Adrenal gland (tissue), 12 donors: ENCODE measurements around the gene MS4A4A. TPM values are rescaled to one million over a fixed set of nuclear protein-coding genes. Genes with fewer than 3 reads are reported as not detected.

Source experiments
- DNase-seq, 7 donors: peaks; one replicate each; pipeline ENCODE4 v3.0.0-alpha.2; 2019 to 2020
- H3K27ac ChIP-seq, 5 donors: fragments of 200-600 bp; sonication (generic) in 4 of 5; 1 replicate in 3 of 5; 2 replicates in 2 of 5; pipeline versions ENCODE4 v1.5.1 to v1.8.0; 2016 to 2020; ENCODE audit warnings: mild to moderate bottlenecking in 1 of 5
- H3K27me3 ChIP-seq: fragments of 200-600 bp; 2 replicates; pipeline ENCODE4 v1.8.0; 2021
- H3K36me3 ChIP-seq, 2 donors: fragments of 200-600 bp; replicated peaks in 1 of 2; 1 replicate in 1 of 2; 2 replicates in 1 of 2; pipeline versions ENCODE4 v1.5.1 to v1.8.0; 2018 to 2022
- H3K4me1 ChIP-seq, 2 donors: fragments of 200-600 bp; replicated peaks in 1 of 2; 1 replicate in 1 of 2; 2 replicates in 1 of 2; pipeline versions ENCODE4 v1.5.1 to v1.8.0; 2018 to 2021
- H3K4me3 ChIP-seq, 4 donors: fragments of 200-600 bp; sonication (generic) in 3 of 4; one replicate each; pipeline ENCODE4 v1.5.1; 2016 to 2018
- H3K9me3 ChIP-seq, 3 donors: fragments of 200-600 bp; sonication (generic) in 1 of 3; replicated peaks in 1 of 3; 1 replicate in 2 of 3; 2 replicates in 1 of 3; pipeline versions ENCODE4 v1.5.1 to v1.8.0; 2016 to 2021
- CTCF ChIP-seq, 6 experiments: fragments of 450-650 bp in 4 of 6; fragments of 200-600 bp in 2 of 6; sonication (generic) in 1 of 6; IDR thresholded peaks; 1 replicate in 5 of 6; 2 replicates in 1 of 6; pipeline versions ENCODE4 v1.5.1 to v1.8.0; 2016 to 2021; ENCODE audit warnings: antibody characterized with exemption in 6 of 6, mild to moderate bottlenecking in 2 of 6, moderate library complexity in 1 of 6
- POLR2A ChIP-seq, 2 donors: fragments of 450-650 bp; IDR thresholded peaks; one replicate each; pipeline ENCODE4 v1.6.1; 2017; ENCODE audit warnings: antibody characterized with exemption in 2 of 2, mild to moderate bottlenecking in 2 of 2, moderate library complexity in 1 of 2
- WGBS, 4 donors: extraction: QIAGEN DNeasy Blood & Tissue Kit in 2 of 4; methylation state at CpG; one replicate each; pipeline versions ENCODE4 v1.1.5 to v1.1.7; 2013 to 2017; 5-methylcytosine and 5-hydroxymethylcytosine counted together
- intact Hi-C, 2 donors: fragments of 100-400 bp; cut with DNase I; formaldehyde crosslinking; loops; one replicate each; pipeline versions ENCODE4 v1.14.1 to v1.15.0; 2022 to 2023
- polyA plus RNA-seq, 3 donors: library from polyadenylated mRNA; stranded (reverse); fragments of 200-250 nt in 2 of 3; fragments of 350-450 nt in 1 of 3; fragmentation: Illumina TruSeq in 1 of 3; extraction: RNeasy Lipid Tissue Mini Kit (QIAGEN cat#74804) in 1 of 3; gene quantifications; one replicate each; pipeline ENCODE4 v1.2.3, GENCODE V29; 2013 to 2014
- total RNA-seq, 9 donors: library from RNA; depleted of rRNA in 4 of 9; stranded (reverse); fragments of >200 nt in 4 of 9; fragments of 120-200 nt in 1 of 9; fragmentation: NEBNext Ultra II Directional in 1 of 9; extraction: Animal tissue kit (Norgen Biotek cat#: 25700) in 1 of 9; gene quantifications; one replicate each; pipeline versions ENCODE4 v1.1.0 to v1.2.4, GENCODE V29; 2013 to 2023
- donor health status: healthy with polysubstance abuse.
- donor health status: Bipolar disorder and iron deficiency.
- donor health status: DM: yes; HTN: yes; CAD: no.
- donor health status: DM: no; HTN: no; CAD: no.
- donor health status: DM: no; HTN: no; CAD: no.
- donor health status: DM: yes; HTN: yes; CAD: no.

The MS4A4A gene
- total and polyA plus RNA-seq, 12 donors = 4.0 to 120 (median 50.3) TPM

- TF ChIP-seq CTCF (IDR thresholded peaks at IDR 0.05) = peak; percentile 46 to 64 (median 54)
- TF ChIP-seq POLR2A (IDR thresholded peaks at IDR 0.05) = no peak
- intact Hi-C loops = no loop called here
- Histone ChIP-seq H3K27me3 (no peaks in the 10 kb centered on the region), H3K36me3 (no peaks in the 10 kb centered on the region), H3K27ac (peak overlapping the region in 1 of 5 donors; percentile 39), H3K4me1 (no peaks in the 10 kb centered on the region), H3K9me3 (no peaks in the 10 kb centered on the region), H3K4me3 (no peak overlapping the region)
- peak; percentile 51 to 82 (median 61) for DNase-seq
- 15 to 23% (median 19%) methylated on average over 2 of the region's 2 CpGs for WGBS, 4 donors
Observed at GRCh38 chr11:60334005-60334620, 53.6 kb downstream of the MS4A4A start.

GRCh38 chr11:60336767-60337391, 56.4 kb downstream of the MS4A4A start:
- 74 to 90% (median 84%) methylated on average over 7 of the region's 7 CpGs for WGBS, 4 donors
- Histone ChIP-seq H3K27me3 (no peaks in the 10 kb centered on the region), H3K4me1 (no peaks in the 10 kb centered on the region), H3K36me3 (no peaks in the 10 kb centered on the region), H3K27ac (no peak overlapping the region), H3K4me3 (no peak overlapping the region), H3K9me3 (no peaks in the 10 kb centered on the region)
- intact Hi-C loops = no loop called here
- no peak for DNase-seq
- TF ChIP-seq POLR2A (IDR thresholded peaks at IDR 0.05) (no peak), CTCF (IDR thresholded peaks at IDR 0.05) (no peak)

- 42 to 59% (median 48%) methylated on average over 2 of the region's 2 CpGs for WGBS, 4 donors
- H3K36me3 ChIP-seq = no peaks in the 10 kb centered on the region
- no peak for DNase-seq
- H3K4me3 ChIP-seq = no peak overlapping the region
- H3K9me3 ChIP-seq = no peaks in the 10 kb centered on the region
- H3K27ac ChIP-seq = no peak overlapping the region
- no peaks in the 10 kb centered on the region for H3K27me3 ChIP-seq
- TF ChIP-seq CTCF (IDR thresholded peaks at IDR 0.05) (no peak), POLR2A (IDR thresholded peaks at IDR 0.05) (no peak)
- H3K4me1 ChIP-seq = no peaks in the 10 kb centered on the region
- intact Hi-C loops = no loop called here
Observed at GRCh38 chr11:60338053-60338452, 57.6 kb downstream of the MS4A4A start.

GRCh38 chr11:60339356-60339755, 58.9 kb downstream of the MS4A4A start:
- Histone ChIP-seq H3K4me1 (no peaks in the 10 kb centered on the region), H3K27ac (no peak overlapping the region), H3K27me3 (no peaks in the 10 kb centered on the region), H3K9me3 (no peaks in the 10 kb centered on the region), H3K4me3 (no peak overlapping the region), H3K36me3 (no peaks in the 10 kb centered on the region)
- WGBS, 4 donors = 44 to 56% (median 51%) methylated on average over 3 of the region's 3 CpGs
- TF ChIP-seq POLR2A (IDR thresholded peaks at IDR 0.05) (no peak), CTCF (IDR thresholded peaks at IDR 0.05) (no peak)
- DNase-seq = no peak
- intact Hi-C loops = no loop called here
